OCI-M1 (cell line): ENCODE measurements around the gene L3MBTL4.
"Not testable (repeated sequence)": the region's sequence is repeated elsewhere in the genome, so short reads cannot be mapped to it uniquely, and the experiment has no call there.

Source experiments
- DNase-seq: peaks from one replicate; lab custom pipeline; 2025; lab: John Stamatoyannopoulos, UW

Gene L3MBTL4

DNA sequence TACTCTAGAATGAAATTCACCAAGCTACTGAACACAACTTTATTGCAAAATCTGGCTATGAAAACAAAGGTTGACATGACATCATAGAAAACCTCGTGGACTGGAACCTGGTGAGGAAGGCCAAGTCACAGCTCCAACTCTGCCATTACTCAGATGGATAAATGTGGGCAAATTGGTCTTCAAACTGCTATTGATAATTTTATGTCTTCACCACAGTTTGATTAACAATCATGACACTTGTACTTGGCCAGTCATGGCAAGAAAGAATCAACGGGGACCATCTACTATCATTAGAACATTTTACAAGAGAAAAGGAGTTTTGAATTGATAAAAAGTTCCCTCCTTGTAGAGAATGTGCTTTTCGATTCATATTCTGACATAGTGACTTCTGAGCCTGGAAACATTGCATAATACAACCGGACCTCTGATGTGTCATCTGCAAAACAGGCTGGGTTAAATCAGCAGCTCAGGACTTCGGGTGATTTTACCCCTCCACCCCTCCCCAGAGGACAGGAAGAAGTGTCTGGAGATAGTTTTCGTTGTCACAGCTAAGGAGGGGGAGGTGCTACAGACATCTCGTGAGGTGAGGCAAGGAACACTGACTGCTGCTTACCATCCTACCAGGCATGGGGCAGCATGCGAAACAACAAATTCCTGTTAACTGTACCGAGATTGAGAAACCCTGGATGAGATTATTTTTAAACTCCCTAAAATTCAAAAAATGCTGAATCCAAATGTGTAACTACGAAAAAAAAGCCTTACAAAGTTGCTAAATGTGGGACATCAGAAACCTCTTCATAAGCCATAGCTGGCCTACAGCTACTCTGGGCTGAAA lies 8.4 kb downstream of the L3MBTL4 start:
- DNase-seq: peak; percentile 23

- DNase-seq: no peak
Measured at GRCh38 chr18:6405237-6406074, 9.3 kb downstream of the L3MBTL4 start.

GRCh38 chr18:6404834-6405233 lies 9.9 kb downstream of the L3MBTL4 start:
- no peak for DNase-seq

- DNase-seq: peak; percentile 8
Measured at GRCh38 chr18:6401687-6402086, 13.0 kb downstream of the L3MBTL4 start.

GRCh38 chr18:6399776-6400175 lies 14.9 kb downstream of the L3MBTL4 start:
- no peak for DNase-seq

DNA sequence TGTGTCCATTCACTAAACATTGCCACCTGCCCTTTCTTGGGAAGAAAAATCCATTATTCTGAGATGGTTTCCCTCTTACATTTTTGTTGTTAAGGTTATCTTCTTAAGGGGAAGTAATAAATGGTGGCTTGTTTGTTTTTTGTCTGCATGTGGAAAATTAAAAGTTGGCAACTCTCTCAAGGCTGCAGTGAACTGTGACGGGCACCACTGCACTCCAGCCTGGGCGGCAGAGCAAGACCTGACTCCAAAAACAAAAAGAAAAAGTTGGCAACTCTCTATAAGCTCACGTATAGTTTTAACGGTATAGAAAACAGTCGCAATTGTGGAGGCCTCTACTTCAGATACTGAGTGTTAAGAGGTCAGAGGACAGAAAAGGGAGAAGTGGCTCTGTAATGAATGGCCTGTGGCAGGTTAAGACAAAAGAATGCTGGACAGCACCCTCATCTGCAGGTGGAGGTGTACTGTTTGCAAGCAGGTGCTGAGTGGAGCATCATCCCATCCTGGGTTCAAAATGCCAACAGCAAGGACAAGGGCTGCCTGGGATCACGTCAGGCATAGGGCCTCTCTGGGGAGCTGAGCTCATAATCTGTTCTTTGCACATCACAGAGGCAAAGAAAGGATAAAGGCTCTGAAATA lies 16.7 kb downstream of the L3MBTL4 start:
- DNase-seq: no peak

- no peak for DNase-seq
Measured at GRCh38 chr18:6396847-6397246, 17.9 kb downstream of the L3MBTL4 start.

DNA sequence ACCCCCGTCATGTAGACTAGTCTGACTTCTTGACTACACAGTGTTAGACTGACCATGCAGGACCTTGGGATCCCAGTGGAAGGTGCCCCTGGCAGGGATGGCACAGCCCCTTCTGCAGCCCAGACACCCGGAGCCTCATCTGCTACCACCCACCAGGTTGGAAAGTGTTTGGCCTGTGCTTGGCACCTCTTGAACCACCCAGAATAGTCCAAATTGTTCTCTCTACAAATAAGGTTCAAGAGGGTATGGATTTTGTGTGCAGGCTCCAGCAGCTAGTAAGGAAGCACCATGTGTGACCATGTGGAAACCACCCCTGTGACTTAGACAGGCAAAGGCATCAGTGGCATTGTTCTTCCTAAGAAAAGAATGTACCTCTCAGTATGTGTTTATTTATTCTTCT lies 18.4 kb downstream of the L3MBTL4 start:
- no peak for DNase-seq

DNA sequence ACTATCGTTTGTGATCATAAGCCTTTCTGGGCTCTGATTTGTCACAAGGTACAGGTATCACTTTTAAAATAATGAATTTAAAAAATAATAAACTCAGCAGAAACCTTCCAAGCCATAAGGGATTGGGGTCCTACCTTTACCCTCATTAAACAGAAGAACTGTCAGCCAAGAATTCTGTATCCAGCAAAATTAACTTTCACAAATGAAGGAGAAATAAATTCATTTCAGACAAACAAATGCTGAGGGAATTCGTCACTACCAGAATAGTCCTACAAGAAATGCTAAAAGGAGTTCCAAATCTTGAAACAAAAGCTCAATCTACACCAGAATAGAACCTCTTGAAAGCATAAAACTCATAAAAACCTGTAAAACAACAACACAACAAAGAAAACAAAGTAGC lies 25.7 kb downstream of the L3MBTL4 start:
- DNase-seq: no peak

DNA sequence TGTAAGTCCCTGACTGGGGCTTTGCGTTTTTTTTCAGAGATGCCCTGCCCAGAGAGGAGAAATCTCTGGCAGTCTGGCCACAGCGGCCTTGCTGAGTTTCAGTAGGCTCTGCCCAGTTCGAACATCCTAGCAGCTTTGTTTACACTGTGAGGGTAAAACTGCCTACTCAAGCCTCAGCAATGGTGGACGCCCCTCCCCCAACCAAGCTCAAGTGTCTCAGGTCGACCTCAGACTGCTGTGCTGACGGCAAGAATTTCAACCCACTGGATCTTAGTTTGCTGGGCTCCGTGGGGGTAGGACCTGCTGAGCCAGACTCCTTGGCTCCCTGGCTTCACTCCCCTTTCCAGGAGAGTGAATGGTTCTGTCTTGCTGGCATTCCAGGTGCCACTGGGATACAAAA lies 31.7 kb downstream of the L3MBTL4 start:
- DNase-seq: no peak

DNA sequence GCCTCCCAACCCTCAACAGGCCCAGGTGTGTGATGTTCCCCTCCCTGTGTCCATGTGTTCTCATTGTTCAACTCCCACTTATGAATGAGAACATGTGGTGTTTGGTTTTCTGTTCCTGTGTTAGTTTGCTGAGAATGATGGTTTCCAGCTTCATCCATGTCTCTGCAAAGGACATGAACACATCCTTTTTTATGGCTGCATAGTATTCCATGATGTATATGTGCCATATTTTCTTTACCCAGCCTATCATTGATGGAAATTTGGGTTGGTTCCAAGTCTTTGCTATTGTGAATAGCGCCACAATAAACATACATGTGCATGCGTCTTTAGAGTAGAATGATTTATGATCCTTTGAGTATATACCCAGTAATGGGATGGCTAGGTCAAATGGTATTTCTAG lies 37.2 kb downstream of the L3MBTL4 start:
- DNase-seq: not testable (repeated sequence)

GRCh38 chr18:6376433-6377229 lies 38.1 kb downstream of the L3MBTL4 start:
- DNase-seq: no peak

- DNase-seq: no peak
Measured at GRCh38 chr18:6374935-6375529, 39.7 kb downstream of the L3MBTL4 start.

DNA sequence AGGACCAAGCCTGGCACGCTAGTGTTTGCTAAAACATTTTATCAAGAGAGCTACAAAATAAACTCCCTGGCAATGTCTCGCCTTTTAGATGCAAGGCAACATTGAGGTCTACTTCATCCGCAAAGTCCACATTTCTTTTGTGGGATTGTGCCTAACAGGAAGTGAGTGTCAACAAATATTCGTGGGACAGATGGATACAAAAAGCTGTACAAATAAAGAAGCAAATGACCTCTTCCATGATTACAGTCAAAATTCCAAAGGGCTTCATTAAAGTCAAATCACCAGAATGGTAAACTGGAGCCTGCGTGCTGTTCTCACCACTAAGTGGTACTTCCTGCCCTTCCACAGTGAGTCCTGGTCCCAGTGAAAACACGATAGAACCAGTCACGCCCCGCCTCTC lies 40.4 kb downstream of the L3MBTL4 start:
- DNase-seq: no peak

GRCh38 chr18:6373187-6373586 lies 41.5 kb downstream of the L3MBTL4 start:
- no peak for DNase-seq

DNA sequence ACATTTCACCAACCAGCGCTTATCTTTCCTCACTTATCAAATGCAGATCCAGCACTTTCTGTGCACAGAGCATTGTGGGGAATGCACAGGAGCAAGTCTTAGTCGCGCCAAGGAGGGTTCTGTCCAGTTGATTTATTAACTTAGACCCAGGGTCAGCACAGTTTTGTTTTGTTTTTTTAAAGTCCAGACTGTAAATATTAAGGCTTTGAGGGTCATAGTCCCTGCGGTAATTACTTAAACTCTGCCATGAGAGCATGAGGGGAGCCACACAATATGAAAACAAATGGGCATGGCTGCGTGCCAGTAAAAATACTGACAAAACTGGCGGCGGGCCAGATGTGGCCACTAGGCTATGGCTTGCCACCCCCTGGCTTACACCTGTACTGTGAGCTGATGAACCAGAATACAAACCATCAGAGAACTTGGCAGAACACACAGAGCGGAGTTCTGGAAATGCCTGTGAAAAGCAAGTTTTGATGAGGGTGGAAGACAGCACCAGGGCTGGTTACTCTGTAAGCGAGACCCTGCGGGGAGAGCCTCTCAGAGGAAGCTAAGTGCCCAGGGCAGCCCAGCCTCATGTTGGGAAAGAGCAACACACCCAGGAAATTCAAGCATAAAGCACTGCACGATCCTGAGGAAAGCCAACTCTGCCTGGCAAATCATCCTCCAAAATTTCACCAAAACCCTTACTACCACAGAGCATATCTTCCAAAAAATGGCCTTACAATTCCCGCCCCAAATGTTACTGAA lies 43.6 kb downstream of the L3MBTL4 start:
- DNase-seq: no peak

DNA sequence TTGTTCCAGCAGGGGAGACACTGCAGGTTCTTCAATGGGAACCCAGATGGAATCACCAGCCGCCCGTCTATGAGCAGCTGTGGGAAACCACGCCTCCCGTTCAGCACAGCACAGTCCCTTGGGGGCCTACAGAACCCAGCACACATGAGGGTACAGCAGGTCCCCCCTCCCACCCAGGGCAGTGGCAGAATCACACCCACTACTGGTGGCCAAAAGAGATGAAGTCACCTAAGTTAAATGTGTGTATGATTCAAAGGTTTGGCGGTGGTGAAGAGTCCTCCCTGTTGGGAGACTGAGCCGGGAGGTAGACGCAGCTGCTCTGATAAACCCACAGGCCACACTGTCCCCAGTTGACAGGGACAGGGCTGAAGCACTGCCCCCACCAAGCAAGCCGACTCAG lies 44.3 kb downstream of the L3MBTL4 start:
- no peak for DNase-seq

DNA sequence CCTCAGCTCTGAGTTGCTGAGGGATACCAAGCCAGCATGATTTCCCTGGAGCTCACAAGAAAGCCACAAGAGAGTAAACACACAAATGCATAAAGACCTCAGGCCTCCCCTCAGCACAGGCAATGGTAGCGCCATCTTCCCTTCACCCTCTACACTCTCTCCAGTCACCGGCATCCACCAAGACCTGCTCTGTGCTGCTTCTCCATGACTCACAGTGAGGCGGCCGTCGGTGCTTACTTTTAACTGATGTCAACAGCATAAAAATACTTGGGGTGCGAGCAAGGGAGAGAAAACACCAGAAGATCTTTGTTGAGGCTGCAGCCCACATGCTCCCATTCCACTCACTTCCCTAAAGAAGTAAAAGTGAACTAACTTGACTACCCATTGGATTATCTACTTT lies 46.7 kb downstream of the L3MBTL4 start:
- DNase-seq: no peak

- no peak for DNase-seq
Measured at GRCh38 chr18:6367208-6367607, 47.5 kb downstream of the L3MBTL4 start.

DNA sequence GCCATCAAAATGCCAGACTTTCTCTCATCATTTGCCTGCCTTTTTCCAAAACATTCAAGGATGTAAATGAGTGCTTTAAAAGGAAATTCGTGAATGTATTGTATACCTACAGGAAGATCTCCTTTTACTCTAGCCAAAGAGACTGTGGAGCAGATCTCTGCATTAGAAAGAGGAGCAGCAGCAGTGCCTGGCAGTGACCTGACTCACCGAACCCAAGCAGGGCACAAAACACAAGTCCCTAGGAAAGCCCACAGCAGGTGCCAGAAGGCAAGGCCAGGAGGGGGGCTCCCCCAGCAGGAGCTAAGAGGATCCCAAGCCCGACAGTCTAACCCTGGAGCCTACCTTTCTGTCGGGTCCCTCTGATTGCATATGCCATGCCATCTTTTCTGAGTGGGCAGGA lies 47.9 kb downstream of the L3MBTL4 start:
- no peak for DNase-seq

DNA sequence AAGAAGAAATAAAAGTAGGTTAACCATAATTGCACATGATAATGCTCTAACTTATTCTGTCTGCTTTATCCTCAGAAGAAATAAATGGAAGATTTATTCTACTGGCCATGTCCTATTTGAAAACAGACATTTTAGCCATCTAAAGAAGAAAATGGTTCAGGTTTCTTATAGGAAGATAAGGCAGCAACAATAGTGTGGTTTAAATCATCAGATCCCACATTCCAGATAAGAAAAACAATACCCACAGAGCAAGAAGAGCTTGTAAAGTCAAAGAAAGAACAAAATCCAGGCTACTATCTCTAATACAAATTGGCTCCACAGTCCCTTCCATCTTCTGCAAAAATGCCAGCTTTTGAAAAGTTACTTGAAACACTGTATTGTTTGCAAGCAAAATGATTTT lies 49.3 kb downstream of the L3MBTL4 start:
- no peak for DNase-seq
